GM12878 (cell line): ENCODE measurements around the gene TTC23L.

ENCODE experiments used
- CEBPB ChIP-seq, 2 experiments: fragments of 150-350 bp in 1 of 2; IDR thresholded peaks; 2 replicates each; pipeline ENCODE4 v1.6.1; 2012 to 2014; ENCODE audit warnings: low read depth in 2 of 2, low read length in 2 of 2, borderline replicate concordance in 1 of 2, inconsistent platforms in 1 of 2
- POLR2A ChIP-seq: IDR thresholded peaks from 2 replicates; pipeline ENCODE4 v1.6.1; 2011; ENCODE audit warnings: low read depth, mild to moderate bottlenecking, low read length
- POLR2AphosphoS5 ChIP-seq: IDR thresholded peaks from 2 replicates; pipeline ENCODE4 v1.6.1; 2011; ENCODE audit warnings: mild to moderate bottlenecking, low read length, inconsistent platforms
- RFX5 ChIP-seq: IDR thresholded peaks from 2 replicates; pipeline ENCODE4 v1.6.1; 2011; ENCODE audit warnings: low read depth, low read length, improper control_type of control experiment
- SUZ12 ChIP-seq: fragments of 200-600 bp; sonication (generic); IDR thresholded peaks from one replicate; pipeline ENCODE4 v1.6.1; 2018; ENCODE audit warnings: antibody characterized with exemption, mild to moderate bottlenecking; ENCODE audit not compliant: unreplicated experiment
- TAF1 ChIP-seq: IDR thresholded peaks from 2 replicates; pipeline ENCODE4 v1.6.1; 2011; ENCODE audit warnings: mild to moderate bottlenecking, low read depth, low read length, borderline replicate concordance
- YY1 ChIP-seq: IDR thresholded peaks from 2 replicates; pipeline ENCODE4 v1.6.1; 2011; ENCODE audit warnings: low read depth, mild to moderate bottlenecking, low read length
- TF ChIP-seq, protein P1 (sequence below): IDR thresholded peaks from 2 replicates; pipeline ENCODE4 v1.6.1; 2012; ENCODE audit warnings: improper control_type of control experiment, low read depth, low read length; ENCODE audit not compliant: insufficient replicate concordance
- TF ChIP-seq, protein P2 (sequence below), 3 experiments: IDR thresholded peaks in 2 of 3; conservative IDR thresholded peaks in 1 of 3; 2 replicates each; pipeline ENCODE4 v1.5.1; 2011; ENCODE audit warnings: low read depth in 3 of 3, low read length in 3 of 3, mild to moderate bottlenecking in 3 of 3, control low read depth in 2 of 3, moderate library complexity in 2 of 3, inconsistent platforms in 1 of 3, mixed read lengths in 1 of 3; ENCODE audit not compliant: control insufficient read depth in 2 of 3, insufficient read depth in 1 of 3; ENCODE audit errors: extremely low read depth in 1 of 3
- TF ChIP-seq, protein P3 (sequence below): IDR thresholded peaks from 2 replicates; pipeline ENCODE4 v1.6.1; 2011; ENCODE audit warnings: low read depth, mild to moderate bottlenecking, low read length, moderate library complexity, borderline replicate concordance; ENCODE audit errors: extremely low read depth
- TF ChIP-seq, protein P4 (sequence below): IDR thresholded peaks from 2 replicates; pipeline ENCODE4 v1.6.1; 2012; ENCODE audit warnings: low read depth, low read length, improper control_type of control experiment
- TF ChIP-seq, protein P5 (sequence below): IDR thresholded peaks from 2 replicates; pipeline ENCODE4 v1.6.1; 2012; ENCODE audit warnings: low read length, inconsistent platforms

DNA sequence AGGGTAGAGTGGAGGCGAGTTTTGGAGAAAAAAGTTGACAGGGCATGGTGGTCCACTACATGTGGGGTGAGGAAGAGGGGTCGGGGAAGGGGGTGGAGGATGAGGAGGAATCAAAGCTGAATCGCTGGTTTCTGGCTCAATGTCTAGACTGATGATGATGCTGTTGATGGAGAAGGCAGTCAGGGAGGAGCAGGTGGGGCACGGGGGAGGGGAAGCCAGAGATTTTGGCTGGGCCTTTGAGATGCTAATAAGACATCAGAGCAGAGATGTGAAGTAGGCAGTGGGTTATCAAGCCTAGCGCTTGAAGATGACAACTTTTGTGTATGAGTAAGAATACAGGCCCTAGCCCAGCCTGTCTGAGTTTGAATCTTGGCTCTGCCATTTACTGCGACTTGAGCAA lies 32.4 kb upstream of the TTC23L start:
- TF ChIP-seq TAF1 (no peak), RFX5 (no peak), CEBPB (IDR thresholded peaks at IDR 0.05; ENCODE audit: borderline replicate concordance in 1 of 2, low read depth in 2 of 2, low read length in 2 of 2) (no peak), SUZ12 (no peak), POLR2AphosphoS5 (no peak), YY1 (no peak), POLR2A (no peak)
- TF ChIP-seq, protein P1, sequence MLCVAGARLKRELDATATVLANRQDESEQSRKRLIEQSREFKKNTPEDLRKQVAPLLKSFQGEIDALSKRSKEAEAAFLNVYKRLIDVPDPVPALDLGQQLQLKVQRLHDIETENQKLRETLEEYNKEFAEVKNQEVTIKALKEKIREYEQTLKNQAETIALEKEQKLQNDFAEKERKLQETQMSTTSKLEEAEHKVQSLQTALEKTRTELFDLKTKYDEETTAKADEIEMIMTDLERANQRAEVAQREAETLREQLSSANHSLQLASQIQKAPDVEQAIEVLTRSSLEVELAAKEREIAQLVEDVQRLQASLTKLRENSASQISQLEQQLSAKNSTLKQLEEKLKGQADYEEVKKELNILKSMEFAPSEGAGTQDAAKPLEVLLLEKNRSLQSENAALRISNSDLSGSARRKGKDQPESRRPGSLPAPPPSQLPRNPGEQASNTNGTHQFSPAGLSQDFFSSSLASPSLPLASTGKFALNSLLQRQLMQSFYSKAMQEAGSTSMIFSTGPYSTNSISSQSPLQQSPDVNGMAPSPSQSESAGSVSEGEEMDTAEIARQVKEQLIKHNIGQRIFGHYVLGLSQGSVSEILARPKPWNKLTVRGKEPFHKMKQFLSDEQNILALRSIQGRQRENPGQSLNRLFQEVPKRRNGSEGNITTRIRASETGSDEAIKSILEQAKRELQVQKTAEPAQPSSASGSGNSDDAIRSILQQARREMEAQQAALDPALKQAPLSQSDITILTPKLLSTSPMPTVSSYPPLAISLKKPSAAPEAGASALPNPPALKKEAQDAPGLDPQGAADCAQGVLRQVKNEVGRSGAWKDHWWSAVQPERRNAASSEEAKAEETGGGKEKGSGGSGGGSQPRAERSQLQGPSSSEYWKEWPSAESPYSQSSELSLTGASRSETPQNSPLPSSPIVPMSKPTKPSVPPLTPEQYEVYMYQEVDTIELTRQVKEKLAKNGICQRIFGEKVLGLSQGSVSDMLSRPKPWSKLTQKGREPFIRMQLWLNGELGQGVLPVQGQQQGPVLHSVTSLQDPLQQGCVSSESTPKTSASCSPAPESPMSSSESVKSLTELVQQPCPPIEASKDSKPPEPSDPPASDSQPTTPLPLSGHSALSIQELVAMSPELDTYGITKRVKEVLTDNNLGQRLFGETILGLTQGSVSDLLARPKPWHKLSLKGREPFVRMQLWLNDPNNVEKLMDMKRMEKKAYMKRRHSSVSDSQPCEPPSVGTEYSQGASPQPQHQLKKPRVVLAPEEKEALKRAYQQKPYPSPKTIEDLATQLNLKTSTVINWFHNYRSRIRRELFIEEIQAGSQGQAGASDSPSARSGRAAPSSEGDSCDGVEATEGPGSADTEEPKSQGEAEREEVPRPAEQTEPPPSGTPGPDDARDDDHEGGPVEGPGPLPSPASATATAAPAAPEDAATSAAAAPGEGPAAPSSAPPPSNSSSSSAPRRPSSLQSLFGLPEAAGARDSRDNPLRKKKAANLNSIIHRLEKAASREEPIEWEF = no peak
- TF ChIP-seq, protein P2, sequence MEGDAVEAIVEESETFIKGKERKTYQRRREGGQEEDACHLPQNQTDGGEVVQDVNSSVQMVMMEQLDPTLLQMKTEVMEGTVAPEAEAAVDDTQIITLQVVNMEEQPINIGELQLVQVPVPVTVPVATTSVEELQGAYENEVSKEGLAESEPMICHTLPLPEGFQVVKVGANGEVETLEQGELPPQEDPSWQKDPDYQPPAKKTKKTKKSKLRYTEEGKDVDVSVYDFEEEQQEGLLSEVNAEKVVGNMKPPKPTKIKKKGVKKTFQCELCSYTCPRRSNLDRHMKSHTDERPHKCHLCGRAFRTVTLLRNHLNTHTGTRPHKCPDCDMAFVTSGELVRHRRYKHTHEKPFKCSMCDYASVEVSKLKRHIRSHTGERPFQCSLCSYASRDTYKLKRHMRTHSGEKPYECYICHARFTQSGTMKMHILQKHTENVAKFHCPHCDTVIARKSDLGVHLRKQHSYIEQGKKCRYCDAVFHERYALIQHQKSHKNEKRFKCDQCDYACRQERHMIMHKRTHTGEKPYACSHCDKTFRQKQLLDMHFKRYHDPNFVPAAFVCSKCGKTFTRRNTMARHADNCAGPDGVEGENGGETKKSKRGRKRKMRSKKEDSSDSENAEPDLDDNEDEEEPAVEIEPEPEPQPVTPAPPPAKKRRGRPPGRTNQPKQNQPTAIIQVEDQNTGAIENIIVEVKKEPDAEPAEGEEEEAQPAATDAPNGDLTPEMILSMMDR (IDR thresholded peaks at IDR 0.05 in 2 of 3, conservative IDR thresholded peaks at IDR 0.05 in 1 of 3; ENCODE audit: control insufficient read depth in 2 of 3, extremely low read depth in 1 of 3, insufficient read depth in 1 of 3, low read depth in 3 of 3, low read length in 3 of 3) = no peak
- TF ChIP-seq, protein P3, sequence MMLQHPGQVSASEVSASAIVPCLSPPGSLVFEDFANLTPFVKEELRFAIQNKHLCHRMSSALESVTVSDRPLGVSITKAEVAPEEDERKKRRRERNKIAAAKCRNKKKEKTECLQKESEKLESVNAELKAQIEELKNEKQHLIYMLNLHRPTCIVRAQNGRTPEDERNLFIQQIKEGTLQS = no peak
- TF ChIP-seq, protein P4, sequence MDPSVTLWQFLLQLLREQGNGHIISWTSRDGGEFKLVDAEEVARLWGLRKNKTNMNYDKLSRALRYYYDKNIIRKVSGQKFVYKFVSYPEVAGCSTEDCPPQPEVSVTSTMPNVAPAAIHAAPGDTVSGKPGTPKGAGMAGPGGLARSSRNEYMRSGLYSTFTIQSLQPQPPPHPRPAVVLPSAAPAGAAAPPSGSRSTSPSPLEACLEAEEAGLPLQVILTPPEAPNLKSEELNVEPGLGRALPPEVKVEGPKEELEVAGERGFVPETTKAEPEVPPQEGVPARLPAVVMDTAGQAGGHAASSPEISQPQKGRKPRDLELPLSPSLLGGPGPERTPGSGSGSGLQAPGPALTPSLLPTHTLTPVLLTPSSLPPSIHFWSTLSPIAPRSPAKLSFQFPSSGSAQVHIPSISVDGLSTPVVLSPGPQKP = no peak
- TF ChIP-seq, protein P5, sequence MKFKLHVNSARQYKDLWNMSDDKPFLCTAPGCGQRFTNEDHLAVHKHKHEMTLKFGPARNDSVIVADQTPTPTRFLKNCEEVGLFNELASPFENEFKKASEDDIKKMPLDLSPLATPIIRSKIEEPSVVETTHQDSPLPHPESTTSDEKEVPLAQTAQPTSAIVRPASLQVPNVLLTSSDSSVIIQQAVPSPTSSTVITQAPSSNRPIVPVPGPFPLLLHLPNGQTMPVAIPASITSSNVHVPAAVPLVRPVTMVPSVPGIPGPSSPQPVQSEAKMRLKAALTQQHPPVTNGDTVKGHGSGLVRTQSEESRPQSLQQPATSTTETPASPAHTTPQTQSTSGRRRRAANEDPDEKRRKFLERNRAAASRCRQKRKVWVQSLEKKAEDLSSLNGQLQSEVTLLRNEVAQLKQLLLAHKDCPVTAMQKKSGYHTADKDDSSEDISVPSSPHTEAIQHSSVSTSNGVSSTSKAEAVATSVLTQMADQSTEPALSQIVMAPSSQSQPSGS = no peak
